Measurements from ENCODE around the gene NUP205. TPM values are rescaled to one million over a fixed set of nuclear protein-coding genes. Genes with fewer than 3 reads are reported as not detected.

NUP205 gene
- total RNA-seq, 1 experiment from 2014 or later, result 91.0 TPM

Other genes starting within 250 kb of the NUP205 start
- gene CNOT4, start 47.8 kb upstream of the NUP205 start, total RNA-seq (2021; ENCODE audit: unreplicated experiment), result 16.6 TPM
- gene STMP1, start 104.6 kb downstream of the NUP205 start, total RNA-seq (2021; ENCODE audit: unreplicated experiment), result 32.8 TPM
- gene SLC13A4, start 170.3 kb downstream of the NUP205 start, total RNA-seq (2021; ENCODE audit: unreplicated experiment), result 0.30 TPM
- gene FAM180A, start 190.9 kb downstream of the NUP205 start, total RNA-seq (2021; ENCODE audit: unreplicated experiment), result 0.59 TPM